HFFc6 (cell line): ENCODE measurements around the gene JUNB. TPM values are rescaled to one million over a fixed set of nuclear protein-coding genes. Genes with fewer than 3 reads are reported as not detected.

Source experiments
- DNase-seq: peaks from one replicate; pipeline ENCODE4 v3.0.0-alpha.2; 2018
- H3K27ac Mint-ChIP-seq: 2 replicates; pipeline ENCODE4 v1.8.0; 2020; ENCODE audit warnings: mild to moderate bottlenecking, mixed read lengths
- H3K27me3 Mint-ChIP-seq: 2 replicates; pipeline ENCODE4 v1.8.0; 2021; ENCODE audit warnings: mild to moderate bottlenecking, moderate library complexity, mixed read lengths; ENCODE audit not compliant: insufficient read depth
- H3K36me3 Mint-ChIP-seq: 2 replicates; pipeline ENCODE4 v1.8.0; 2021; ENCODE audit warnings: low read depth, mixed read lengths
- H3K4me1 Mint-ChIP-seq: 2 replicates; pipeline ENCODE4 v1.8.0; 2020; ENCODE audit warnings: low read depth, mixed read lengths
- H3K4me3 Mint-ChIP-seq: 2 replicates; pipeline ENCODE4 v1.8.0; 2020; ENCODE audit warnings: mild to moderate bottlenecking, moderate library complexity, mixed read lengths
- H3K9me3 Mint-ChIP-seq: 2 replicates; pipeline ENCODE4 v1.8.0; 2020; ENCODE audit warnings: mild to moderate bottlenecking, mixed read lengths
- total RNA-seq, 6 experiments: library from RNA; stranded (reverse); fragmentation: NEBNext Ultra II Directional; extraction: Animal tissue kit (Norgen Biotek cat#: 25700); gene quantifications; 2 replicates in 1 of 6; 3 replicates in 5 of 6; pipeline ENCODE4 v1.2.3, GENCODE V29; 2021
- TF ChIP-seq, protein P1 (sequence below): fragments of 200-600 bp; sonication (generic); IDR thresholded peaks from 2 replicates; pipeline ENCODE4 v1.5.0; 2021; ENCODE audit warnings: antibody characterized with exemption, mild to moderate bottlenecking

JUNB gene
- total RNA-seq, 6 experiments from 2014 or later, result 52.1 to 89.2 (median 83.8) TPM

DNA sequence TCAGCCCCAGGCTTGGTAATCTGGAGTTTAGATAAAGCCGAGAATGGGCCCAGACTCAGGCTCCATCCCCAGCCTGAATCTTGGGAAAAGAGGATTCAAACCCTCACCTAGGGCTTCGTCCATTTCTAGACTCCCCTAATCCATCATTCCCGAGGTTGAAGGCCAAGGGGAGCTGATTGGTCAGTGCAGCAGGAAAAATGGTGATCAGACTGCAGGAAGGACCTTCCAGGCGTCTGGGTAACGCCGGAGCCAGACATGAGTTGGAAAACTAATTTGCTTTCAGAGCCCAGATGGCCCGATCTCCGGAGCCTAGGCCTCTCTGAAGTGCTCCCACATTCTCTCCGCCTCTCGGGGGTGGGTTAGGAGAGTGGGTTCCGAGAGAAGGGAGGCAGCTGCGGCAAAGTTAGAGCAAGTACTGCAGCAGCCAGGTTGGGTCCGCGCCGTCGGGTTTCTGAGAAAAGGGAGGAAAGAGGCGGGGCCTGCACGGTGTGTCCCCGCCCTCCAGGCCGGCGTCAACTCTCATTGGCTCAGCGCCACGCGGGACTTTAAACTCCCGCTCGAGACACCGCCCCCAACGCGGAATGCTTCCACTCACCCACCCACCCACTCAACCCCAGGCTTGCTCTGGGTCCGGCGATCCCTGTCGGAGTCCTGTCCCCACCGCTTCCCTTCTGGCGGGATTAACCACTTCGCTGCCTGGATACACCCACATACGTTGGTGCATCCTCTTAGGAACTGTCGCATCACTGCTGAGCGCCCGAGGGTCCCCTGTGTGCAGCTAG lies 43.9 kb downstream of the JUNB start:
- Mint-ChIP-seq H3K4me1 (peaks cover 17% of the 10 kb centered on the region; the same call in 1 of the 2 replicates), H3K27me3 (peaks cover 48% of the 10 kb centered on the region), H3K9me3 (no peaks in the 10 kb centered on the region), H3K4me3 (no peak overlapping the region), H3K36me3 (no peaks in the 10 kb centered on the region), H3K27ac (no peak overlapping the region)
- TF ChIP-seq, protein P1, sequence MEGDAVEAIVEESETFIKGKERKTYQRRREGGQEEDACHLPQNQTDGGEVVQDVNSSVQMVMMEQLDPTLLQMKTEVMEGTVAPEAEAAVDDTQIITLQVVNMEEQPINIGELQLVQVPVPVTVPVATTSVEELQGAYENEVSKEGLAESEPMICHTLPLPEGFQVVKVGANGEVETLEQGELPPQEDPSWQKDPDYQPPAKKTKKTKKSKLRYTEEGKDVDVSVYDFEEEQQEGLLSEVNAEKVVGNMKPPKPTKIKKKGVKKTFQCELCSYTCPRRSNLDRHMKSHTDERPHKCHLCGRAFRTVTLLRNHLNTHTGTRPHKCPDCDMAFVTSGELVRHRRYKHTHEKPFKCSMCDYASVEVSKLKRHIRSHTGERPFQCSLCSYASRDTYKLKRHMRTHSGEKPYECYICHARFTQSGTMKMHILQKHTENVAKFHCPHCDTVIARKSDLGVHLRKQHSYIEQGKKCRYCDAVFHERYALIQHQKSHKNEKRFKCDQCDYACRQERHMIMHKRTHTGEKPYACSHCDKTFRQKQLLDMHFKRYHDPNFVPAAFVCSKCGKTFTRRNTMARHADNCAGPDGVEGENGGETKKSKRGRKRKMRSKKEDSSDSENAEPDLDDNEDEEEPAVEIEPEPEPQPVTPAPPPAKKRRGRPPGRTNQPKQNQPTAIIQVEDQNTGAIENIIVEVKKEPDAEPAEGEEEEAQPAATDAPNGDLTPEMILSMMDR, result no peak
- no peak for DNase-seq

DNA sequence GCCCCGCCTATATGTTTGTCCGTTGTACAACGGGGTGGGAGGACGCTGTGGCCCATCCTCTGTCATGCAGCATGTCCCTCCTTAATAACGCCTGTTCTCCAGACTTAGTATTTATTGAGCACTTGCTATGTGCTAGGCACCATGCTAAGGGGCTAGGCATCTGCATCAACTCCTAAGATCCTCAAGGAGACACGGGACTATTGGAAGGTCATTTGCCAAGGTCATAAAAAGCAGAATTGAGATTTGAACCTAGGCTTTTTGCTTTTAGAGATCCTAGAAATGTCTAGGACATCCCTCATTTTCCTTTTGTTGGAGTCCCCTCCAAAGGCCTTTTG lies 45.2 kb downstream of the JUNB start:
- TF ChIP-seq, protein P1, result no peak
- Mint-ChIP-seq H3K4me1 (peaks cover 17% of the 10 kb centered on the region; the same call in 1 of the 2 replicates), H3K9me3 (no peaks in the 10 kb centered on the region), H3K36me3 (no peaks in the 10 kb centered on the region), H3K27ac (no peak overlapping the region), H3K27me3 (peaks cover 52% of the 10 kb centered on the region), H3K4me3 (no peak overlapping the region)
- no peak for DNase-seq

DNA sequence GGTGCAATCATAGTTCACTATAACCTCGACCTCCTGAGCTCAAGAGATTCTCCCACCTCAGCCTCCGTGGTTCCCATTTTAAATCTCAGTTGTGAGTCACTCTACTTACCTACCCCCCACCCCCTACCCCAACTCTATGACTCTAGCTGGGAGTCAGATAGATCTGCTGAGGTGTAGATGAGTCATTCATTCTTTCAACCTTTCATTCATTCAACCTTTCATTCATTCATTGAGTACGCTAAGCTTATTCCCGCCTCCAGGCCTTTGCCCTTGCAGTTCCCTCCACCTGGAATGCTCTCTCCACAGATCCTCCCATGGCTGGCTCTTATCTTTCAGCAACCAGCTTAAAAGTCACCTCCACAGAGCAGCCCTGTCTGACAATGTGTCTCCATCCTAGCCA lies 45.9 kb downstream of the JUNB start:
- no peak for DNase-seq
- no peaks in the 10 kb centered on the region for H3K36me3 Mint-ChIP-seq
- no peak overlapping the region for H3K4me3 Mint-ChIP-seq
- peaks cover 17% of the 10 kb centered on the region; the same call in 1 of the 2 replicates for H3K4me1 Mint-ChIP-seq
- no peak overlapping the region for H3K27ac Mint-ChIP-seq
- peaks cover 54% of the 10 kb centered on the region for H3K27me3 Mint-ChIP-seq
- no peaks in the 10 kb centered on the region for H3K9me3 Mint-ChIP-seq
- TF ChIP-seq, protein P1, result no peak

DNA sequence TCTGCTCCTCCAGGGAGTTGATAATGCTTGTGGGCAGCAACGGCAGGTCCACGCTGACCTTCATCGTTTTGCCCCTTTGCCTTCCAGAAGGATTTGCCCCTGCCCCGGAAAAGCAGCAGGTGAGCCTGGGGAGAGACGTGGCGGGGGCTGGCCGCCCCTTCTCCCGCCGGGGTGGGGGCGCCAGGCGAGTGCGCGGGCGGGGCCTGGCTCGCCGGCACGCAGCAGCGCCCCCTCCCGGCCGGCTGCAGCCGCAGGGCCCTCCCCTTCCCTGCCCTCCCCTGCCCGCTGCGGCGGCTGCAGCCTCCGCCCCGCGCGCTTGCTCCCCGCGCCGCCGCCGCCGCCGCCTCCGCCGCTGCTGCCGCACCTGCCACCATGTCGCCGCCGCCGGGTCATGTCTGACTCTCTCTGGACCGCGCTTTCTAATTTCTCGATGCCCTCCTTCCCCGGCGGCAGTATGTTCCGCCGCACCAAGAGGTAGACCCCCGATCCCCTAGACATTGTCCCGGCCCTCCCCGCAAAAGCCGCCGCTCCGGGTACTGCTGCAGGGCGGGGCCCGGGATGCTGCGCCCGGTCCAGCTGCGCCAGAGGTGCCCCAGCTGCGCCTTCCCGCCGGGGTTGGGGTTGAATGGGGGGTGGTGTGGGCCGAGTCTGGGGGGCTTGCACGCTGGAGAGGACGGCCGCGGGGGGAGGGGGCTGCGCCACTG lies 47.0 kb downstream of the JUNB start, which contains the start of gene MAST1:
TSS of gene MAST1 (plus strand) at position 334 of the 704 bp plus-strand sequence. CDS start at position 392, 58 bp downstream.
- Mint-ChIP-seq H3K4me1 (0 out of 2 replicates have a peak, but pooled peaks cover 12% of the 10 kb centered on the region), H3K4me3 (peak within 1 kb of the TSS; percentile 67; the same call in 1 of the 2 replicates), H3K27me3 (peaks cover 53% of the 10 kb centered on the region), H3K9me3 (no peaks in the 10 kb centered on the region), H3K36me3 (no peaks in the 10 kb centered on the region), H3K27ac (no peak within 1 kb of the TSS)
- no peak for DNase-seq
- TF ChIP-seq, protein P1, result peak; percentile 73

DNA sequence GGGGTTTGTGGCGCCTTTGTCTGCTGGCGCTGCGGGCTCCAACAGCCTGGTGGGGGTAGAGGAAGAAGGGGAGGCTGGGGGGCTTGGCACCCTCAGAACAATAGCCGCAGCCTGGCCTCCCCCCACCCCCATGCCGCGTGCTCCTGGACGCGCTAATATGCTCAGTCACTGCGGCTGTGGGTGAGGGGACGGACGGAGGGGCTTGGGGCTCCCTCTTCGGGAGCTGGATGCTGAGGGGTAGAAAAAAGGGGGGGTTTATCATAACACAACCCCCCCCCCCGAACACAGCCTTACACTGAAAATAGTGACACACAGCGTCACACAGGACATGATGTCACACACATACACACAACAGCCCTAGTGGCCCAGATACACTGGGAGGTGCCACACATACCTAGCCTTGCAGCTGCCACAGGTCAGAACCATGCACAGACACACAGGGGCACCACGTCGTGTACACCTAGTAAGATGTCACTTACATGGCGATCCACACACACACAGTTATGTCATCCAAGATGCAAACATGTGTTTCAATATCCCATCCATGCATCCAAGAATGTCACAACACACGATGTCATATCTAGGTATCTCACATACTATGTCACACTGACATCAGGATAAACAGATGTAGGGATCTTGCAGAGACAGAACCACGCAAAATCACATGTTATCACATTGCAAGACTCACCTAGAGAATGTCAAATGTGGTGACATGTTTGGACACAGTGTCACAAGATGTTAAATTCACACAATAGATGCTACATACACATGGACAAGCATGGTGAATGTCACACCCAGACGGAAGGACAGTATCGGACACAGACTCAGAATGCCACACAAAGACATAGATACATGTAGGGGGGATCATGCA lies 47.8 kb downstream of the JUNB start:
- H3K36me3 Mint-ChIP-seq, result no peaks in the 10 kb centered on the region
- H3K9me3 Mint-ChIP-seq, result no peaks in the 10 kb centered on the region
- DNase-seq, result no peak
- H3K27ac Mint-ChIP-seq, result no peak overlapping the region
- H3K4me1 Mint-ChIP-seq, result 0 out of 2 replicates have a peak, but pooled peaks cover 12% of the 10 kb centered on the region
- H3K27me3 Mint-ChIP-seq, result peaks cover 52% of the 10 kb centered on the region
- H3K4me3 Mint-ChIP-seq, result peak overlapping the region; percentile 67; the same call in 1 of the 2 replicates
- TF ChIP-seq, protein P1, result no peak
